HL-60/S4 treated with retinoic acid at 250 ng/mL for 4 days and 3 days (cell line): Measurements from ENCODE around the gene TMEM202.
"Not testable (repeated sequence)": the region's sequence is repeated elsewhere in the genome, so short reads cannot be mapped to it uniquely, and the experiment has no call there.

ENCODE experiments used
- in situ Hi-C: fragments of 300-500 bp; cut with MboI; formaldehyde crosslinking; loops from 2 replicates; pipeline ENCODE4 v1.7.0; 2022; ENCODE audit warnings: low sequenced_read_pairs

TMEM202 gene, protein sequence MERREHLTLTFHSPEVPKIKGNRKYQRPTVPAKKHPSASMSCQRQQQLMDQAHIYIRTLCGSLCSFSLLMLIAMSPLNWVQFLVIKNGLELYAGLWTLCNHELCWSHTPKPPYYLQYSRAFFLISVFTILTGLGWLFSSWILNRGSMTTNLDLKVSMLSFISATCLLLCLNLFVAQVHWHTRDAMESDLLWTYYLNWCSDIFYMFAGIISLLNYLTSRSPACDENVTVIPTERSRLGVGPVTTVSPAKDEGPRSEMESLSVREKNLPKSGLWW

DNA sequence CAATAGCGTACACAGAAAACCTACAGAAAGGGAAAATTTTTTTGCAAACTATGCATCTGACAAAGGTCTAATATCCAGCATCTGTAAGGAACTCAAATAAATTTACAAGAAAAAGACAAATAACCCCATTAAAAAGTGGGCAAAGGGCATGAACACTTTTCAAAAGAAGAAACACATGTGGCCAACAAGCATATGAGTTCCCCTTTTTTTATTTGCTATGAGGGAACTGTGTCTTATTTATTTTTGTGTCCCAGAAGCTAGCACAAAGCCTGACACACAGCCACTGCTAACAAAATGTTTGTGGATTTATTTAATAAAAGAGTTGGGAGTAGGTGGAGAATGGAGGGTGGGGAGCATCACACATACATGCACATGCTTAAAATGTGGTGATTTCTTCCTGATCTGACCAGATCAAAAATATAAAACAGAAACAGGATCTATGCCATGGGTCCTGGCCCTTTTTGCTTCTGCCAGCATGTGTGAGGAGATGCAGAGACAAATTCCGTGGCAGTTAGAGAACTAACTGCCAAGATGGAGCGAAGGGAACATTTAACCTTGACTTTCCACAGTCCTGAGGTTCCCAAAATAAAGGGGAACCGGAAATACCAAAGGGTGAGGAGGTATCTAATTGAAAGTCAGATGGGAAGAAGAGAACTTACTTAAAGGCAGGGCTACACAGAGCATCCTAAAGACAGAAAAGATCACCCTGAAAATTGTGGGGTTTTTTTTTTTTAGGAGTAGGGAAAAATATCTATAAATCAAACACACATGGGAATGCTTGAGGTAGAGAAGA lies at the start of gene TMEM202:
TMEM202 (plus strand) TSS at position 510 of the 793 bp plus-strand sequence; CDS start at position 532, 22 bp downstream.
- in situ Hi-C loops: no loop called here

DNA sequence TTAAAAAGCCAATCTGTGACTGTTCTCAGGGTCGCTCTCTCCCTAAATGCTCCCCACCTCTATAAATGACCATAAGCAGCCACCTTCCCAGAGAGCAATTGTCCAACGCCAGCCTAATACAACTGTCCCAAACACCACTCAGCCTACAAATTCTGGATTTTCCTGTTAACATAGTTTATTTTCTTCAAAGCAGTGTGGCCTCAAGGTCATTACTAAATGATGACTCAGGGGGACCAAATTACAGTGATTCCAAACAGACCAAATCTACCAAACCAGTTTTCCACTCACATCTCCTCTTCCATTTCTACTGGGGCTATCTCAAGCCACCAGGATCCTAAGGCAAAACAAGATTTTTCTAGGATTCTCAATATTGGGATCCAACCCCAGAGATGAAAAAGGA lies 44.8 kb upstream of the TMEM202 start:
- in situ Hi-C loops: no loop called here

DNA sequence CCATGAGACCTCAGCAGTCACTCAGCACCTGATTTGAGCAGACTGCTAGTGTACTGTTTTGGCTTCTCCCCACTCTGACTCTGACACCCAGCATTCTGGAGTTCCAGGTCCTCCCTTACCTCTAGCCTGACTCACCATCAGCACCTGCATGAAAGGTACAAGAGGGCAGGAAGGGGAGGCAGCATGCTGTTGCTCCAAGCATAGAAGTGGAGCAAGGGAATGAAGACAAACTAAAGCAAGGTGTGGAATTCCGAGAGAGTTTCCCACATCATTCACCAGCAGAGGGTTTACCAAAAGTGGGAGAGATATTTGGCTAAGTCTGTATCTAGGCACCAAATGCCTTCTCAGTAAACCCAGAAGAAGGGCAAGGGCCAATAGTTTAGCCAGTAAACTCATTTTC lies 43.6 kb upstream of the TMEM202 start:
- in situ Hi-C loops: no loop called here

DNA sequence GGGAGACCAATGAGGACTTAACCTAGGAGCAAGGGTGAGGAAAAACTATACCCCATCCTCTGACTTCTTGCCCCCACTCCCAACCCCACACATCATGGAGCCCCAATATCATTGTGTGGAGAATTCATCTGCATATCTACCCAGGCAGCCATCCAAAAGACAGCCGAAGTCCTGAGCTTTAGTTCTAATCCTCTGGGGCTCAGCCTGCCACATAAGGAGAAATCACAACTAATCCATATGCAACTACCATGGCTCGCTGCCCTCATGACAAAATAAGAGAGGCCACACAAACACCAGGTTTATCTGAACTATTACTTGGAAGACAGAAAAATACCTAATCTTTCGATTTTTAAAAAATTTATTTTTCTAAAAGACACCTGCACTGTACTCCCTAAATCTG lies 40.0 kb upstream of the TMEM202 start:
- in situ Hi-C loops: no loop called here

DNA sequence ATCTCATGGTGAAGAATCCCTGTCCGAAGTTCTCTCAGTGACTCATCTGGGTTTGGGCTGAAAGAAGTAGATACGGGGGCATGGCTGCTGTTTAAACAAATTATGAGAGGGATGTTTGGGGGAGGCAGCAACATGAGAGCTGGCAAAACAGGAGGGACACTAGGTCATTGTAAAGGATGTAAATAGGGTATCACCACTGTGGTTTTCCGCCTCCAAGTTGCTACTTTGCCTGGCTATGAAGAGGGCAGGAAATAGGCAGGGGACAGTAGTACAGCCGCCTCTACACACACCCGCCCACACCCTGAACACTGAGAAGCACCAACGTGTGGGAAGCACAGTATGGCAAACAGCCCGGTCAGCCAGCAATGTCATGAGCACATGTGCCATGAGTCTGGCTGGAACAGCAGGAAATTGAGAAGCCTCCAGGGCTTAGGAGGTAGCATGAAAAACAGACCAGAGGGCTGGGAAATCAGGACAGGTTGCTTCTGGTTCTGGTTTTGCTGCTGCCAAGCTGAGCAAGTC lies 39.4 kb upstream of the TMEM202 start:
- in situ Hi-C loops: no loop called here

DNA sequence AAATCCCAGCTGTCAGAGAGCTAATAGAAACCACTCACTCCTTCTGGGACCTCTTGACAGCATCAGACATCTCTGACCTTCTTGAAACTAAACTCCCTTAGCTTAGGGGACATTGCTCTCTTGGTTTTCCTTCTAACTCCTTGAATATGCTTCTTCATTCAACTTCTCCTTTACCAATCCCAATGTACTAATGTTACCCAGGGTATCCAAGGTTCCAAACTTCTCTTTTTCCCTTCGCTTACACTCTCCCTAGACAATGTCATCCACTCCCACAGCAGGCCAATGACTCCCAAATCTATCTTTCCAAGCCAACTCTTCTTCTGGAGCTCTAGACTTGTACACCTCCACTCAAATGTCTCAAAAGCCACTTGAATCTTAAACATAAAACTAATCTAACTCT lies 36.9 kb upstream of the TMEM202 start:
- in situ Hi-C loops: no loop called here

DNA sequence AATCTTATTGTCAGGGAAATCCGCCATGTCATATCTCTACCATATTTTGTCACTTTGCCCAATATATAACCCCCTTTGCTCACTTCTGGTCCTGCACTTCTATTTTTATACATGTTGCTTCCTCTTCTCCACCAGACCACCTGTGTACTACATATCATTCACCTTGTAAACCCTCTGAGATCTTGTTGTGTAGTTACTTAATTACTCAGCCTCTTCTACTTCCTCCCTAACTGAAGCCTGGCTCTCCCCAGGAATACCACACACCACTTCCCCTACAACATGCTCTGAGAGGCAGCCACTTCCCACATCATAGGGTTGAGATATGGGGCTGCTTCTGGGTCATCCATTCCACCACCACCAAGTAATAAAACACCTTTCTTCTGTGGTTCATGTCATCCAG lies 32.3 kb upstream of the TMEM202 start:
- in situ Hi-C loops: no loop called here

DNA sequence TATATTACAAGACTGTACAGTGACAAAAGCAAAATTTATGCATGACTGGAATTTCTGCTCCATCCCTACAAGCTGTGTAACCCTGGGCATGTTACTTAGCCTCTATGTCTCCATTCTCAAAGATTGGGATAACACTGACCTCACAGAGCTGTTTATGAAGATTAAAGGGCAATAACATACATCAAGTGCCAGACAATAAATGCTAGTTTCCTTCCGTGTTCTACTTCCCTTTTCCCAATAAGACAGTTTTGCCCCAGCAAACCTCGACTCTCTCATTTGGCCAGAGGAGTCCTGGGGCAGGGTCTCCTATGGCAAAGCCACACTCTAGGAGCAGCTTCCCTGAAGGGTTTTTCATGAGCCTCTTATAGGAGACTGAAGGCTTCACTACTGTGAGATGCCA lies 29.8 kb upstream of the TMEM202 start:
- in situ Hi-C loops: no loop called here

DNA sequence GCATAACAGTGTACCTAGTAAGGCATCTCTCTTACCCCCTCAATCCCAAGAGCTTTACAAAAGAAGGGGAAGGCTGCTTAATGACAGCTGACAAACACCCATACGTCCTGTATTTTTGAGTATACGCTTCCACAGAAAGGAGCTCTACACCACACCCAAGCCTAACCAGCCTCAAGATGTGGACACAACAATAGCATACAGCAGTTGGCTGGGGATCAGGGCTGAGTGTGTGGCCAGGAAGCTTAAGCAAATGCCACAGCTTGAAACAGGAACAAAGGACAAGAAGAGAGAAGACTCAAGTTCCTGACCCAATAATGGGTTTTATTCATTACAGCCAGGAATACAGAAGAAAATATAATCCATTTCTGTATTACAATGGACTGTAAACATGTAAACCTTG lies 29.2 kb upstream of the TMEM202 start:
- in situ Hi-C loops: no loop called here

DNA sequence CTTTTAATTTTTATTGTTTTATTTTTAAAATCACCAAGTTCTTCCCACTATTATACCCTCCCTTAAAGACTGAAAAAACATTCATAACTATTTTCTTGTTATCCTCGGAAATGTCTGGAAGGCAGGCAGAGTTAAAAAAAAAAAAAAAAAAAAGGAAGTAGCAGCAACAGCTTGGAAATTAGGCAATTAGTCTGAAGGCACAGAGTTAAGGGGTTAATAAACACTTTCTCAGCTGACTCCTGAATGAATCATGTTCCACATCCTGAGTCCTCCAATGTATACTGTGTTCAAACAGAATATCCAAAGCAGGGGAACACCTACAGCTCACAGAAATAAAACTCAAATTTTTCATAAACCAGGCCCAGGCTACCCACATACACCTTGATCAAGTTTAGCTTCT lies 28.1 kb upstream of the TMEM202 start:
- in situ Hi-C loops: no loop called here

DNA sequence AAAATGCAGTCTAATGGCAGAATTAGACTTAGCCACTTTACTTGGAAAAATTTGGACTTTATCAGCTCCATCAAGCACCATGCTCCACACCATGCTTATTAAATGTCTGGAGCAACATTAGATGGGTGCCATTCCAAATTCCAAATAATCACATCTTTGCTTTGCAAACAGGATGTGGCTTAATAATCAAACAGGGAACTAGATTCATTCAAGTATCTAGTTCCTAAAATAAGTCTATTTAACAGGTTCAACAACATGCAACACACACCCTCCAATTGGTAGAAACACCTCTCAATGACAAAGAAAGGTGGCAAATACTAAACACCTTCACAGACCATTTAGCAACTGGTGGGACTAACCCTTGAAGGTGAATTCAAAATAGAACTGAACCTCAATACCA lies 25.7 kb upstream of the TMEM202 start:
- in situ Hi-C loops: no loop called here

DNA sequence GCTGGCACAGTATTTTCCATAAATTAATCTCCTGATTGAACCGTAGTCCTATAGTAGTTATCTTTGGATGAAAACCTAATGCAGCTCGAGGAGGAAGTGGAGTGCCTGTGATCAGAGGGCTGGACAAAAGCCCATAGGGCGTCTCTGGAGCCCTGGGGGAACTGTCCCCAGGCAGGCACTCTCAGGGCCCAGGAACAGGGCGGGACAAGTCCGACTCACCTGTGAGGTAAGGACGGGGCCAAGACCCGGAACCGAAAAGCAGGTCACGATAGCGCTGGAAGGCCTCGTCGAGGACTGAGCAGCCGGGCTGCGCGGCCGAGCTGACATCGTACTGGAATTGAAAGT lies 22.6 kb upstream of the TMEM202 start:
- in situ Hi-C loops: no loop called here

DNA sequence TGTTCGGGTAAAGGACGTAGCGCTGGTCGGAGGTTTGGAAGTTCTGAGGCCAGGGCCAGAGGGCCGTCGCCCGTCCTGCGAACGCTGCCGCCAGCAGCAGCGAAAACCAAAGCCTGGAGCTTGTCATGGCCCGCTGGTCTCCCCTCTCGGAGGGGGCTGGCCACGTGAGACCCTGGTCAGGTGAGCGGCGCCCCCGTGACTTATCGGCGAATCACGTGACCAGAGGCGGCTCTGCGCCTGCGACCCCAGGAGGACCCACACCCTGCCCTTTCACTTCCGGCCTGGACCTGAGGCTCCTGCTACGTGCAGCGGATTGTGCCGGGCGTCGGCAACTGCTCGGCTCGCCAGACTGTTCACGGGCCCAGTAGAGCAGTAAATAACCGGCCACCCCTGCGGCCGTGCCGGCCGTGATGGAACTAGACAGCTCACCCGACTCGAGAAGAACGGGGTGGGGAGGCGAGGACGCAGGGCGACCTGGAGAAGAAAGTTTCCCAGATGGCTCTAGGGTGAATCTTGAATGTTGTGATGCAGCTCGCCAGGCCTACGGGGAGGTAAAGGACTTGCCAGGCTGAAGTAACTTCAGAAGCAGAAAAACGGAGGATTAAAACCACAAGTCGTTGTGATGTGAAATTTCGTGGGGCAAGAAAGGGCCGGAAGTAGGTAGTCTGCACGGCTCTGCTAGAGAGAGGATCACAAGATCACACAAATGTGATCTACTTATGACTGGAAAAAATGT lies 22.1 kb upstream of the TMEM202 start, which contains the start of gene HEXA:
HEXA (minus strand) TSS at position 169 of the 736 bp plus-strand sequence; CDS start at position 127, 42 bp downstream.
- in situ Hi-C loops: no loop called here

DNA sequence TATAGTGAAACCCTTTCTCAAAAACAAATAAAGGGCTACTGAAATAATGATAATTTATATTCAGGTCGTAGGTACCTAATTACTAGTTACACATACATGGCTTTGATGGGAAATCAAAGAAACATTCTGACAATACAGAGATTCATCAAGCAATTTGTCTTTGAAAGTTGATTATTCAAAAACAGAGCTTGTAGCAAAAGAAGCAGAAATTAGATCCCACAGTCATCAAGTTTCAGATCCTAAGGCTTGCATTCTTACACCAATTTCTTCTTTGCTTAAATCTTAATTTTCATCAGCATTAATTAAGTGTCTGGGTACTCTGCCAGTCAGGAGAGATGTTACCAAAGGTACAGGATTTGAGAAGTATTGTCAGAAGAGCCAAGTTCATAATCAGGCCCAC lies 20.8 kb upstream of the TMEM202 start:
- in situ Hi-C loops: no loop called here

DNA sequence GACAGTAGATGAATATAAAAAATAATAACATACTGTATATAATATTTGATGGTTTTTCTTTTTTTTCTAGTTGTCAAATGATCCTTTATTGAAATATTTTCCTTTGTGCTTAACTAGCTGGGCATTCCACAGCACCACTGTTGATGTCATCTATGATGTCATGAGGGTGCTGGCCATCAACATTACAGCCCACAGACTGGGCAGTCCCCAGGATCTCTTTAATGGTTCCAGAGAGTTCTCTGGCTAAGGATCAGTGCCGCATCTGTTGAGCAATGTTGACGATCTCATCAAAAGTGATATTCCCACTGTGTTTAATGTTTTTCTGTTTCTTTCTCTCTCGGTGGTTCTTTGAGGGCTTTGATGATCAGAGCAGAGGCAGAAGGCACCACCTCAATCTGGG lies 19.0 kb upstream of the TMEM202 start:
- in situ Hi-C loops: not testable (repeated sequence)

DNA sequence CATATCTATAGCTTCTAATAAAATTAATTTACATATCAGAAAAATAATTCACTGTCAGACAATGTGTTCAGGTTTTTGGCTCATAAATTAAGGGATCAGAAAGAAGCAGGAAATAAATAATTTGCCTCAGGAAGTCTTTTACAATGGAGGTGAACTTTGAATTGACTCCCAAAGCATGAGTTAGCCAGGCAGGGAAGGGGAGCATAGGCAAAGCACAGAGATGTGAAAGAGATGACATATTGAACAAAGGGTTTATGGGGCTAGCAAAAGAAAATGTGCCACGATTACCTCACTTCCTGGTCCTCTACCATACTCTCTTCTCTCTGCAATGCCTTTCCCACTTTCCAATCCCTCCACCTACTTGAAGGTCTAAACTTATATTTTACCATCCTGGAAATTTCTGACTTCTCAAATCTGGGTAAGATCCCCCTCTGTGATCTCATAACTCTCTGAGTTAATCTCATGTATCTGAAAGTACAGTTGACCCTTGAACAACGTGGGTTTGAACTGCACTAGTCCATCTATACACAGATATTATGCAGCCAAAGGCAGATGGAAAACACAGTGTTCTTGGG lies 18.2 kb upstream of the TMEM202 start:
- in situ Hi-C loops: no loop called here

DNA sequence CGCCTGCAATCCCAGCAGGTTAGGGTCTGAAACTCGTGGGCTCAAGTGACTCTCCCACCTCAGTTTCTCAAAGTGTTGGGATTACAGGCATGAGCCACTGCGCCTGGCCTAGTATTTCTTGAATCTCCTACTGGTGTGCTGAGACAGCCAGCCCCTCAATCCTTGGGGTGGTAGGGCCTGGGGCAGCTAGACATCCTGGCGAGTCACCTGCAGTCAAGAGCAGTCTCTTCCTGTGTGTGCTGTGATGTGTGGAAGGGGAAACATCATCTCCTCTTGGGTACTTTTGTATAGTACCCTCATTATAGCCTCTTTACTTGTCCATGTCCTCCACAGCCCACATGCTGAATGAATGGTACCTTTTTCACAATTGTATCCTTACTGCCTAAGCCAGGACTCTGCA lies 17.4 kb upstream of the TMEM202 start:
- in situ Hi-C loops: no loop called here

DNA sequence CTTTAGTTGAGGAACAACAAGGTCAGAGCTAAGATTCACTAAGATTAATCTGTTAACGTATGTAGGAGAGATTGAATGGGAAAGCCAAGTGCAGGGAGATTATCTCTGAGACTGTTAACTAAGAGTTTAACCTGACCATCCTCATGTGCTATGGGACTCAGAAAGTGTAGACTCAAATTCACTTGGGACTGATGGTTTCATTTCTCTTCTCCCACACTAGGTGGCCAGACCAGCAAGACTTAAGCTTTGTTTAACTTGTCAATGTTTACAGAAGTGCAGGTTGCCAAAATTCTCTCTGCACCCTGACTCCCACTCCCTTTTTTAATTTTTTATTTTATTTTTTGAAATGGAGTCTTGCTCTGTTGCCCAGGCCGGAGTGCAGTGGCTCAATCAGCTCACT lies 16.0 kb upstream of the TMEM202 start:
- in situ Hi-C loops: no loop called here

DNA sequence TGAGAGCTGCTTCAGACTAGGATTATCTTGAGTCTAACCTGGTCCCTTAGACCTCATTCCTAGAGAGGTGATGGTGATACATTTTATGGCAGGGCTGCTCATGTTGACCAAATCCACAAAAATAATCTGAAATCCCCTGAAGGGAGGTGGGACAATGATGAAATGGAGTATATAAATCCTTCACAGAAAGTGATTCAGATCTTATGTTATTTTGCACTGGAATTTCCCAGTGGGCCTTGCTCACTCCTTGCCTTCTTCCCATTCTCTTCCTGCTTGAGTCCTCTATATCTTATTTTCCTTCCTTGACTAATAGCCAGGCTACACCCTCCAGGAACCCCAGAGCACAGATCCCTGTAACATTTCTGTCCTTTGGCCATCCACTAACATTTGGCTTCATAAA lies 10.4 kb upstream of the TMEM202 start:
- in situ Hi-C loops: no loop called here

DNA sequence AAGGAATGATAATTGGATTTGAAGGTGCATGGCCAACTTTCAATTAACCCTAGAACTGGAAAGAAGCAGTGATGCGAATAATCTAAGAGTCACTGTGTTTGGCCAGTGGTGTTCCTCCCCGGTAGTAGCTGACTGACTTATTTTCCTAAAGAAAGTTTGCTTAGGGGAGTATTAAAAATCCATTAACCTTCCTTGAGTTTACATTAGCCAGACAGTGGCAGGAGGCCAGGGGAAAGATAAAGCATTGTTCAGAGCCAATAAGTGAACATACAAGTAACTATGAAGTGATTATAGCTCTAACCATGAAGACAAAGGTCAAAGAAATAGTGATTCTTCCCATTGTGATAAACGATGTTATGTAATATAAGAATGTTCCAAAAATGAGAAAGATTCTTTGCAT lies 8.9 kb upstream of the TMEM202 start:
- in situ Hi-C loops: no loop called here

DNA sequence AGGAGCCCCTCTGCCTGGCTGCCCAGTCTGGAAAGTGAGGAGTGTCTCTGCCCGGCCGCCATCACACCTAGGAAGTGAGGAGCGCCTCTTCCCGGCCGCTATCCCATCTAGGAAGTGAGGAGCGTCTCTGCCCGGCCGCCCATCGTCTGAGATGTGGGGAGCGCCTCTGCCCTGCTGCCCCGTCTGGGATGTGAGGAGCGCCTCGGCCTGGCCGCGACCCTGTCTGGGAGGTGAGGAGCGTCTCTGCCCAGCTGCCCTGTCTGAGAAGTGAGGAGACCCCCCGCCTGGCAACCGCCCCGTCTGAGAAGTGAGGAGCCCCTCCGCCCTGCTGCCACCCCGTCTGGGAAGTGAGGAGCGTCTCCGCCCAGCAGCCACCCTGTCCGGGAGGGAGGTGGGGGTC lies 1.8 kb upstream of the TMEM202 start:
- in situ Hi-C loops: not testable (repeated sequence)
